Psoas muscle (tissue), 8 donors: ENCODE results near the gene DENND1B. TPM values are rescaled to one million over a fixed set of nuclear protein-coding genes. Genes with fewer than 3 reads are reported as not detected.
"Not testable (repeated sequence)": the region's sequence is repeated elsewhere in the genome, so short reads cannot be mapped to it uniquely, and the experiment has no call there.

ENCODE experiments used
- ATAC-seq, 4 donors: fragments of 200-7000 bp; cut with Tn5 transposase; one replicate each; pipeline ENCODE4 v1.9.1; 2020; ENCODE audit warnings: moderate library complexity in 3 of 4, mild to moderate bottlenecking in 2 of 4
- DNase-seq, 2 donors: peaks; one replicate each; pipeline ENCODE4 v3.0.0-alpha.2; 2020
- H3K27ac ChIP-seq: fragments of 200-600 bp; one replicate; pipeline ENCODE4 v1.8.0; 2022
- H3K27me3 ChIP-seq, 3 donors: fragments of 200-600 bp in 1 of 3; one replicate each; pipeline versions ENCODE4 v1.6.1 to v1.8.0; 2013 to 2022; ENCODE audit warnings: low read length in 2 of 3, mild to moderate bottlenecking in 2 of 3, moderate library complexity in 1 of 3; ENCODE audit not compliant: insufficient read depth in 3 of 3
- H3K36me3 ChIP-seq, 2 donors: fragments of 200-600 bp in 1 of 2; one replicate each; pipeline versions ENCODE4 v1.6.1 to v1.8.0; 2013 to 2022; ENCODE audit warnings: low read depth in 1 of 2, mild to moderate bottlenecking in 1 of 2, moderate library complexity in 1 of 2; ENCODE audit not compliant: insufficient read depth in 1 of 2
- H3K4me1 ChIP-seq: fragments of 200-600 bp; one replicate; pipeline ENCODE4 v1.8.0; 2022
- H3K4me3 ChIP-seq: fragments of 200-600 bp; one replicate; pipeline ENCODE4 v1.8.0; 2022; ENCODE audit warnings: mild to moderate bottlenecking
- H3K9me3 ChIP-seq: fragments of 200-600 bp; one replicate; pipeline ENCODE4 v1.8.0; 2022
- WGBS, 3 donors: extraction: QIAGEN DNeasy Blood & Tissue Kit; methylation state at CpG; one replicate each; pipeline versions ENCODE4 v1.1.6 to v1.1.7; 2013; 5-methylcytosine and 5-hydroxymethylcytosine counted together
- intact Hi-C, 2 donors: fragments of 100-400 bp; cut with DNase I; formaldehyde crosslinking; loops; one replicate each; pipeline versions ENCODE4 v1.11.0 to v1.14.2; 2022
- polyA plus RNA-seq, 3 donors: library from polyadenylated mRNA; stranded (reverse); fragments of 200-250 nt; gene quantifications; one replicate each; pipeline ENCODE4 v1.2.3, GENCODE V29; 2013
- total RNA-seq, 4 donors: library from RNA; stranded (reverse); fragmentation: NEBNext Ultra II Directional in 2 of 4; extraction: Animal tissue kit (Norgen Biotek cat#: 25700) in 2 of 4; gene quantifications; one replicate each; pipeline versions ENCODE4 v1.2.1 to v1.2.4, GENCODE V29; 2021 to 2023
- TF ChIP-seq, protein P1 (sequence below): fragments of 200-600 bp; IDR thresholded peaks from one replicate; pipeline ENCODE4 v1.8.0; 2022; ENCODE audit warnings: antibody characterized with exemption
- donor health status: healthy with polysubstance abuse.
- donor health status: DM: no; HTN: no; CAD: no; lungs with moderate emphysema.
- donor health status: Bipolar disorder and iron deficiency.
- donor health status: healthy.
- donor health status: DM: yes; HTN: yes; CAD: no.
- donor health status: DM: no; HTN: no; CAD: no.
- donor health status: DM: no; HTN: no; CAD: no.
- donor health status: DM: yes; HTN: yes; CAD: no.

DENND1B gene
- total and polyA plus RNA-seq, 7 donors: 1.4 to 11.5 (median 6.2) TPM

DNA sequence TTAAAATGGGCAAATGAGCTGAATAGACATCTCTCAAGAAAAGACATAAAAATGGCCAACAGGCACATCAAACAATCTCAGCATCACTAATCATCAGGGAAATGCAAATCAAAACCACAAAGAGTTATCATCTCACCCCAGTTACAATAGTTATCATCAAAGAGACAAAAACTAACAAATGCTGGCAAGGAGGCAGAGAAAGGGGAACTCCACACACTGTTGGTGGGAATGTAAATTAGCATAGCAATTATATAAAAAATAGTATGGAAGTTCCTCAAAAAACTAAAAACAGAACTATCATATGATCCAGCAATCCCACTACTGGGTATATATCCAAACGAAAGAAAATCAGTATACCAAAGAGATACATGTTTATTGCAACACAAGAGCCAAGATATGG, 68.7 kb downstream of the DENND1B start:
- no peak overlapping the region for H3K4me3 ChIP-seq
- no peaks in the 10 kb centered on the region for H3K36me3 ChIP-seq
- 84 to 87% (median 84%) methylated on average over 1 of the region's 1 CpG for WGBS, 3 donors
- no peaks in the 10 kb centered on the region for H3K27me3 ChIP-seq
- ATAC-seq: no peak
- DNase-seq: no peak
- TF ChIP-seq, protein P1, sequence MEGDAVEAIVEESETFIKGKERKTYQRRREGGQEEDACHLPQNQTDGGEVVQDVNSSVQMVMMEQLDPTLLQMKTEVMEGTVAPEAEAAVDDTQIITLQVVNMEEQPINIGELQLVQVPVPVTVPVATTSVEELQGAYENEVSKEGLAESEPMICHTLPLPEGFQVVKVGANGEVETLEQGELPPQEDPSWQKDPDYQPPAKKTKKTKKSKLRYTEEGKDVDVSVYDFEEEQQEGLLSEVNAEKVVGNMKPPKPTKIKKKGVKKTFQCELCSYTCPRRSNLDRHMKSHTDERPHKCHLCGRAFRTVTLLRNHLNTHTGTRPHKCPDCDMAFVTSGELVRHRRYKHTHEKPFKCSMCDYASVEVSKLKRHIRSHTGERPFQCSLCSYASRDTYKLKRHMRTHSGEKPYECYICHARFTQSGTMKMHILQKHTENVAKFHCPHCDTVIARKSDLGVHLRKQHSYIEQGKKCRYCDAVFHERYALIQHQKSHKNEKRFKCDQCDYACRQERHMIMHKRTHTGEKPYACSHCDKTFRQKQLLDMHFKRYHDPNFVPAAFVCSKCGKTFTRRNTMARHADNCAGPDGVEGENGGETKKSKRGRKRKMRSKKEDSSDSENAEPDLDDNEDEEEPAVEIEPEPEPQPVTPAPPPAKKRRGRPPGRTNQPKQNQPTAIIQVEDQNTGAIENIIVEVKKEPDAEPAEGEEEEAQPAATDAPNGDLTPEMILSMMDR: no peak
- no peaks in the 10 kb centered on the region for H3K9me3 ChIP-seq
- H3K27ac ChIP-seq: no peak overlapping the region
- no peaks in the 10 kb centered on the region for H3K4me1 ChIP-seq
- intact Hi-C loops: no loop called here

DNA sequence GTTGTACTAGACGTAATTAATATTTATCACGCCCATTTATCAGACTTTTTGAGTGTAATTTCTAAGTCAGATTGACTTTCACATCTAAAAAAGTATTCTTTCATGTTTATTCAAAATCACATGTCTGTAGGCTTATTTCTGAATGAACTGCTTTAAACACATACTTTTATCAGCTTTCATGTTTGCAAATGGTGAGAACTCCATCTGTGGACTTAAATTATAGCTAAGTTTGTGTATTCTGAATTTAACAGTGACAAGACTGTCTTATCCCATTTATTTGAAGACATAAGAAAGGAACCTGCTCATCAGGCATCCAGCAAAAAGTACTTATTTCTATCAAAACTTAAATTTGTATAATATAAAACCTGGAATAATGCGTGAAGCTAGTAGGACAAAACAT, 69.3 kb downstream of the DENND1B start:
- Histone ChIP-seq H3K27ac (no peak overlapping the region), H3K27me3 (no peaks in the 10 kb centered on the region), H3K4me1 (no peaks in the 10 kb centered on the region), H3K36me3 (no peaks in the 10 kb centered on the region), H3K9me3 (peaks cover 4% of the 10 kb centered on the region), H3K4me3 (no peak overlapping the region)
- no peak for DNase-seq
- no peak for ATAC-seq
- WGBS, 3 donors: 97 to 98% (median 98%) methylated on average over 3 of the region's 3 CpGs
- intact Hi-C loops: no loop called here
- TF ChIP-seq, protein P1: no peak

DNA sequence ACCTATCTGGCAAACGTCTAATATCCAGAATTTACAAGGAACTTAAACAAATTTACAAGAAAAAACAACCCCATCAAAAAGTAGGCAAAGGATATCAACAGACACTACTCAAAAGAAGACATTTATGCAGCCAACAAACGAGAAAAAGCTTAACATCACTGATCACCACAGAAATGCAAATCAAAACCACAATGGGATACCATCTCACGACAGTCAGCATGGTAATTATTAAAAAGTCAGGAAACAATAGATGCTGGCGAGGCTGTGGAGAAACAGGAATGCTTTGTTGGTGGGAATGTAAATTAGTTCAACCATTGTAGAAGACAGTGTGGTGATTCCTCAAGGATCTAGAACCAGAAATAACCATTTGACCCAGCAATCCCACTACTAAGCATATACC, 74.6 kb downstream of the DENND1B start:
- ATAC-seq, H3K27ac ChIP-seq, DNase-seq, H3K9me3 ChIP-seq, H3K27me3 ChIP-seq, H3K4me1 ChIP-seq, intact Hi-C loops, H3K36me3 ChIP-seq, H3K4me3 ChIP-seq: not testable (repeated sequence)
- 87 to 89% (median 88%) methylated on average over 4 of the region's 4 CpGs for WGBS, 3 donors

DNA sequence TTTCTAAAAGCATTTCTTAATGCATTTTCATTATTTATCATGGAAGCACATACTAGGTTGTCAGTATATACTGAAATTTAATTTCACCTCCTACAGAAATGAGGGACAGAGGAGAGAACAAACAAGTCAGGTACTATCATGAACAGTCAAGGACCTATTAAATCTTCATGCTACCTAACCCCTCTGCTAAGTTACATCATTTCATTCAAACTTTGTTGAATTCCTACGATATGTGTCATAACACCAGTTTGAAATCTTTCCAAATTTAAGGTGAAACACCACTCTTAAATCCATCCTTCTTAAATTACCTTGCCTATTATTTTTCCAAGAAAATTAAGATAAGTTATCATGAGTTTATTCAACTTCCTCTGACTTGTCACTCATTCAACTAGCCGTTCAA, 78.9 kb downstream of the DENND1B start:
- DNase-seq (no peak), ATAC-seq (no peak)
- TF ChIP-seq, protein P1: no peak
- intact Hi-C loops: no loop called here
- H3K9me3 ChIP-seq: peaks cover 7% of the 10 kb centered on the region
- no peak overlapping the region for H3K4me3 ChIP-seq
- no peak overlapping the region for H3K27ac ChIP-seq
- no peaks in the 10 kb centered on the region for H3K36me3 ChIP-seq
- 84 to 87% (median 84%) methylated on average over 2 of the region's 2 CpGs for WGBS, 3 donors
- H3K4me1 ChIP-seq: peaks cover 8% of the 10 kb centered on the region
- no peaks in the 10 kb centered on the region for H3K27me3 ChIP-seq

DNA sequence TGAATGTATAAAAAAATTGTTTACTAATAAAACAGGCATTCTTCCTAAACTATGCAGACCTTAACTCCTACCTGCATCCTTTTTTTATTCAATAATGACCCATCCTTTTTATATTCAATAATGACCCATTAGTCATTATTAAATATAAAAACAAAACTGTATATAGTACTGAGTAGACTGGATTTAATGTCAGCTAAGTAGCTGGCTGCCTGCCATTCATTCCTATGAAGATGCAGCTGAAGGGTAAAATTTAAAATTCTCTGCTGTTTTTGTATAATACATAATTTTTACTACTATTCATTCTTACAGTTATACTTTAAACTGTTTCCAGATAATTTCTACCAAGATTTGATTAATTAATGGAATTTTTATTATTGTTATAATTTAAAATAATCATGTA, 79.3 kb downstream of the DENND1B start:
- TF ChIP-seq, protein P1: no peak
- Histone ChIP-seq H3K9me3 (peaks cover 3% of the 10 kb centered on the region), H3K4me1 (peaks cover 11% of the 10 kb centered on the region), H3K4me3 (no peak overlapping the region), H3K27me3 (no peaks in the 10 kb centered on the region), H3K27ac (no peak overlapping the region), H3K36me3 (no peaks in the 10 kb centered on the region)
- no peak for DNase-seq
- intact Hi-C loops: no loop called here
- ATAC-seq: no peak
